ENCODE measurements around the gene TMEM183A. TPM values are rescaled to one million over a fixed set of nuclear protein-coding genes. Genes with fewer than 3 reads are reported as not detected.

The TMEM183A gene
- total RNA-seq, 1 experiment from 2014 or later = 64.7 TPM

- peak overlapping the region; percentile 40 for H3K4me2 ChIP-seq (ENCODE audit: low read length)
- no peak for TF ChIP-seq MAX (IDR thresholded peaks at IDR 0.05)
- TF ChIP-seq YY1 (IDR thresholded peaks at IDR 0.05; ENCODE audit: extremely low read depth, insufficient replicate concordance, low read depth, low read length) = no peak
- TF ChIP-seq ATF3 (IDR thresholded peaks at IDR 0.05) = no peak
- TF ChIP-seq FOSL1 (IDR thresholded peaks at IDR 0.05; ENCODE audit: low read depth) = peak; percentile 62; the same call in 1 of the 2 replicates
- TF ChIP-seq JUND (IDR thresholded peaks at IDR 0.05) = peak; percentile 54; the same call in 1 of the 2 replicates
- TF ChIP-seq CBX3 (IDR thresholded peaks at IDR 0.05; ENCODE audit: low read depth) = no peak
- TF ChIP-seq SP1 (IDR thresholded peaks at IDR 0.05; ENCODE audit: low read depth) = no peak
- H3K9ac ChIP-seq (ENCODE audit: low read length) = no peak overlapping the region
- ChIA-PET CTCF (interaction anchor here (1.0 to 2.4 kb wide), 3 partner anchors 7 to 226 kb away, joined by 4 to 15 read pairs (median 8); no protein-coding TSS in a partner anchor), POLR2A (no interaction called here), RAD21 (ENCODE audit: low non-redundant PET in 1 of 2, low total read pairs in 2 of 2, uncharacterized antibody in 2 of 2, unreplicated experiment in 2 of 2) (no interaction called here)
- BruUV-seq (replicated peaks) = no TSS peak
- H3K27ac ChIP-seq (ENCODE audit: low read depth, low read length) = no peak overlapping the region
- H3K9me3 ChIP-seq (ENCODE audit: control insufficient read depth in 1 of 2, insufficient read depth in 1 of 2, low read depth in 1 of 2, low read length in 2 of 2) = no peaks in the 10 kb centered on the region
- H3K9me2 ChIP-seq (ENCODE audit: insufficient read depth) = no peaks in the 10 kb centered on the region
- peak; percentile 77 for ATAC-seq
- no peak for DNase-seq (ENCODE audit: low read depth, low spot score)
- H3K4me3 ChIP-seq (replicated peaks in 1 of 2; ENCODE audit: low read depth in 1 of 2, low read length in 2 of 2) = no peak overlapping the region
- 0 out of 4 replicates have a peak, but pooled peaks cover 0 to 3% of the 10 kb centered on the region in 2 experiments for H3K36me3 ChIP-seq (ENCODE audit: control insufficient read depth in 1 of 2, insufficient read depth in 2 of 2, low read length in 2 of 2)
- intact Hi-C loops (cut with micrococcal nuclease) = no loop called here
- peaks cover 8 to 20% of the 10 kb centered on the region in 2 experiments for H3K4me1 ChIP-seq (ENCODE audit: control insufficient read depth in 1 of 2, insufficient read depth in 2 of 2, low read length in 2 of 2)
- no peak overlapping the region for H2AFZ ChIP-seq (ENCODE audit: low read depth, low read length, poor library complexity, severe bottlenecking)
- H3K79me2 ChIP-seq (ENCODE audit: insufficient read depth, low read length) = no peaks in the 10 kb centered on the region
- H3K27me3 ChIP-seq (ENCODE audit: insufficient read depth, low read length) = no peaks in the 10 kb centered on the region
- no peaks in the 10 kb centered on the region for H4K20me1 ChIP-seq (ENCODE audit: insufficient read depth)
These were observed 39.9 kb downstream of the TMEM183A start for GRCh38 chr1:203046984-203047630.

- no peak for DNase-seq (ENCODE audit: low read depth, low spot score)
- TF ChIP-seq JUND (IDR thresholded peaks at IDR 0.05) (no peak), REST (IDR thresholded peaks at IDR 0.05; ENCODE audit: low read depth) (no peak), ATF3 (IDR thresholded peaks at IDR 0.05) (no peak), EGR1 (IDR thresholded peaks at IDR 0.05; ENCODE audit: low read depth) (no peak), YY1 (IDR thresholded peaks at IDR 0.05; ENCODE audit: extremely low read depth, insufficient replicate concordance, low read depth, low read length) (no peak), EZH2phosphoT487 (IDR thresholded peaks at IDR 0.05; ENCODE audit: borderline replicate concordance) (no peak), TCF7L2 (IDR thresholded peaks at IDR 0.05; ENCODE audit: borderline replicate concordance, extremely low read depth, insufficient read depth, insufficient read length) (no peak), CEBPB (IDR thresholded peaks at IDR 0.05; ENCODE audit: low read depth) (no peak)
These were observed 40.9 kb downstream of the TMEM183A start for GRCh38 chr1:203048086-203048485.

More at GRCh38 chr1:203048086-203048485, 40.9 kb downstream of the TMEM183A start:
- ChIA-PET CTCF (interaction anchor here (1.3 kb wide), 1 partner anchor 8 kb away, joined by 8 read pairs; no protein-coding TSS in a partner anchor), RAD21 (ENCODE audit: low non-redundant PET in 1 of 2, low total read pairs in 2 of 2, uncharacterized antibody in 2 of 2, unreplicated experiment in 2 of 2) (interaction anchor here in 1 of 2 experiments (0.6 kb wide), 1 partner anchor 16 kb away, joined by 3 read pairs; no protein-coding TSS in a partner anchor), POLR2A (no interaction called here)
- peaks cover 8 to 20% of the 10 kb centered on the region in 2 experiments for H3K4me1 ChIP-seq (ENCODE audit: control insufficient read depth in 1 of 2, insufficient read depth in 2 of 2, low read length in 2 of 2)
- no peaks in the 10 kb centered on the region for H3K27me3 ChIP-seq (ENCODE audit: insufficient read depth, low read length)
- H3K9me2 ChIP-seq (ENCODE audit: insufficient read depth) = no peaks in the 10 kb centered on the region
- no peaks in the 10 kb centered on the region for H4K20me1 ChIP-seq (ENCODE audit: insufficient read depth)
- no peak overlapping the region for H2AFZ ChIP-seq (ENCODE audit: low read depth, low read length, poor library complexity, severe bottlenecking)
- no peak overlapping the region for H3K9ac ChIP-seq (ENCODE audit: low read length)
- H3K9me3 ChIP-seq (ENCODE audit: control insufficient read depth in 1 of 2, insufficient read depth in 1 of 2, low read depth in 1 of 2, low read length in 2 of 2) = no peaks in the 10 kb centered on the region
- no peak overlapping the region for H3K4me3 ChIP-seq (replicated peaks in 1 of 2; ENCODE audit: low read depth in 1 of 2, low read length in 2 of 2)
- H3K36me3 ChIP-seq (ENCODE audit: control insufficient read depth in 1 of 2, insufficient read depth in 2 of 2, low read length in 2 of 2) = 0 out of 4 replicates have a peak, but pooled peaks cover 0 to 3% of the 10 kb centered on the region in 2 experiments
- no peak overlapping the region for H3K27ac ChIP-seq (ENCODE audit: low read depth, low read length)
- no peaks in the 10 kb centered on the region for H3K79me2 ChIP-seq (ENCODE audit: insufficient read depth, low read length)
- peak; percentile 43; the same call in 1 of the 2 replicates for ATAC-seq
- intact Hi-C loops (cut with micrococcal nuclease) = no loop called here
- no TSS peak for BruUV-seq (replicated peaks)
- no peak overlapping the region for H3K4me2 ChIP-seq (ENCODE audit: low read length)
